ENCODE measurements around the gene GTPBP4. TPM values are rescaled to one million over a fixed set of nuclear protein-coding genes. Genes with fewer than 3 reads are reported as not detected.

Gene GTPBP4
- total RNA-seq, 2 donors from 2014 or later, result 96.5 to 123 TPM

GRCh38 chr10:980468-981093, 7.7 kb upstream of the GTPBP4 start:
- ATAC-seq (no peak), DNase-seq (ENCODE audit: low spot score in 2 of 2) (peak in 1 of 2 donors; percentile 34)
- Mint-ChIP-seq H3K36me3 (peaks cover 28% of the 10 kb centered on the region in 2 donors), H3K9me3 (peaks cover 14 to 24% of the 10 kb centered on the region in 2 donors), H3K27ac (no peak overlapping the region)

GRCh38 chr10:983401-983800, 4.8 kb upstream of the GTPBP4 start:
- Mint-ChIP-seq H3K36me3 (peaks cover 32 to 34% of the 10 kb centered on the region in 2 donors), H3K9me3 (peaks cover 14 to 16% of the 10 kb centered on the region in 2 donors), H3K27ac (no peak overlapping the region)
- DNase-seq (ENCODE audit: low spot score in 2 of 2) (peak in 1 of 2 donors; percentile 6), ATAC-seq (no peak)

- no peak for DNase-seq (ENCODE audit: low spot score in 2 of 2)
- Mint-ChIP-seq H3K9me3 (peaks cover 9 to 10% of the 10 kb centered on the region in 2 donors), H3K36me3 (peaks cover 33 to 34% of the 10 kb centered on the region in 2 donors), H3K27ac (no peak overlapping the region)
- ATAC-seq, result no peak
Observed at GRCh38 chr10:983971-984655, 4.1 kb upstream of the GTPBP4 start.

GRCh38 chr10:985361-985760, 2.9 kb upstream of the GTPBP4 start:
- ATAC-seq (no peak), DNase-seq (ENCODE audit: low spot score in 2 of 2) (no peak)
- H3K27ac Mint-ChIP-seq, result no peak overlapping the region
- peaks cover 35 to 36% of the 10 kb centered on the region in 2 donors for H3K36me3 Mint-ChIP-seq
- peaks cover 7 to 8% of the 10 kb centered on the region in 2 donors for H3K9me3 Mint-ChIP-seq

- Mint-ChIP-seq H3K27ac (peak overlapping the region; percentile 77 to 97), H3K36me3 (peaks cover 33 to 34% of the 10 kb centered on the region in 2 donors), H3K9me3 (peaks cover 0 to 1% of the 10 kb centered on the region in 2 donors)
- ATAC-seq (no peak), DNase-seq (ENCODE audit: low spot score in 2 of 2) (peak in 1 of 2 donors; percentile 38)
Observed at GRCh38 chr10:986137-986825, 2.0 kb upstream of the GTPBP4 start.

GRCh38 chr10:986881-987619, 1.2 kb upstream of the GTPBP4 start:
- ATAC-seq, result no peak
- DNase-seq (ENCODE audit: low spot score in 2 of 2), result no peak
- peaks cover 32 to 33% of the 10 kb centered on the region in 2 donors for H3K36me3 Mint-ChIP-seq
- H3K27ac Mint-ChIP-seq, result peak overlapping the region in 1 of 2 donors; percentile 97
- no peaks in the 10 kb centered on the region for H3K9me3 Mint-ChIP-seq

- no peaks in the 10 kb centered on the region for H3K9me3 Mint-ChIP-seq
- DNase-seq (ENCODE audit: low spot score in 2 of 2) (no peak), ATAC-seq (peak in 1 of 2 donors; percentile 1)
- peak overlapping the region; percentile 97 to 99 for H3K27ac Mint-ChIP-seq
- H3K36me3 Mint-ChIP-seq, result peaks cover 32 to 33% of the 10 kb centered on the region in 2 donors
Observed at GRCh38 chr10:987620-987869, 689 bp upstream of the GTPBP4 start.

- peak overlapping the region; percentile 97 to 99 for H3K27ac Mint-ChIP-seq
- H3K9me3 Mint-ChIP-seq, result no peaks in the 10 kb centered on the region
- DNase-seq (ENCODE audit: low spot score in 2 of 2), result peak in 1 of 2 donors; percentile 53
- ATAC-seq, result peak; percentile 6 to 27
- H3K36me3 Mint-ChIP-seq, result peaks cover 32 to 39% of the 10 kb centered on the region in 2 donors
Observed at GRCh38 chr10:988667-989545, 672 bp downstream of the GTPBP4 start.

GRCh38 chr10:990808-991207, 2.6 kb downstream of the GTPBP4 start:
- Mint-ChIP-seq H3K9me3 (no peaks in the 10 kb centered on the region), H3K36me3 (peaks cover 46 to 51% of the 10 kb centered on the region in 2 donors), H3K27ac (peak overlapping the region in 1 of 2 donors; percentile 80)
- DNase-seq (ENCODE audit: low spot score in 2 of 2) (peak in 1 of 2 donors; percentile 30), ATAC-seq (no peak)

- Mint-ChIP-seq H3K36me3 (peaks cover 55 to 57% of the 10 kb centered on the region in 2 donors), H3K27ac (no peak overlapping the region), H3K9me3 (no peaks in the 10 kb centered on the region)
- no peak for ATAC-seq
- no peak for DNase-seq (ENCODE audit: low spot score in 2 of 2)
Observed at GRCh38 chr10:992467-992866, 4.2 kb downstream of the GTPBP4 start.

GRCh38 chr10:992871-993270, 4.6 kb downstream of the GTPBP4 start:
- ATAC-seq (no peak), DNase-seq (ENCODE audit: low spot score in 2 of 2) (no peak)
- no peaks in the 10 kb centered on the region for H3K9me3 Mint-ChIP-seq
- H3K27ac Mint-ChIP-seq, result peak overlapping the region in 1 of 2 donors; percentile 79
- H3K36me3 Mint-ChIP-seq, result peaks cover 56 to 60% of the 10 kb centered on the region in 2 donors

- peak in 1 of 2 donors; percentile 18 for ATAC-seq
- H3K27ac Mint-ChIP-seq, result peak overlapping the region in 1 of 2 donors; percentile 90
Observed at GRCh38 chr10:994836-995558, 6.8 kb downstream of the GTPBP4 start.

GRCh38 chr10:995559-995926, 7.3 kb downstream of the GTPBP4 start:
- H3K9me3 Mint-ChIP-seq, result no peaks in the 10 kb centered on the region
- DNase-seq (ENCODE audit: low spot score in 2 of 2) (no peak), ATAC-seq (no peak)
- peaks cover 44 to 49% of the 10 kb centered on the region in 2 donors for H3K36me3 Mint-ChIP-seq
- peak overlapping the region in 1 of 2 donors; percentile 90 for H3K27ac Mint-ChIP-seq

More at GRCh38 chr10:994836-995558, 6.8 kb downstream of the GTPBP4 start:
- Mint-ChIP-seq H3K36me3 (peaks cover 45 to 51% of the 10 kb centered on the region in 2 donors), H3K9me3 (no peaks in the 10 kb centered on the region)
- no peak for DNase-seq (ENCODE audit: low spot score in 2 of 2)

GRCh38 chr10:996031-996430, 7.8 kb downstream of the GTPBP4 start:
- H3K9me3 Mint-ChIP-seq, result no peaks in the 10 kb centered on the region
- DNase-seq (ENCODE audit: low spot score in 2 of 2) (no peak), ATAC-seq (no peak)
- no peak overlapping the region for H3K27ac Mint-ChIP-seq
- H3K36me3 Mint-ChIP-seq, result peaks cover 44 to 51% of the 10 kb centered on the region in 2 donors

- no peak for ATAC-seq
- Mint-ChIP-seq H3K9me3 (no peaks in the 10 kb centered on the region), H3K27ac (peak overlapping the region in 1 of 2 donors; percentile 23), H3K36me3 (peaks cover 55 to 59% of the 10 kb centered on the region in 2 donors)
- DNase-seq (ENCODE audit: low spot score in 2 of 2), result no peak
Observed at GRCh38 chr10:997266-998022, 9.2 kb downstream of the GTPBP4 start.
